Putamen (tissue), 1 donor: Measurements from ENCODE around the gene GRAP.

Source experiments
- DNase-seq: peaks from one replicate; pipeline ENCODE4 v3.0.0-alpha.2; 2016; ENCODE audit warnings: low spot score

The GRAP gene

DNA sequence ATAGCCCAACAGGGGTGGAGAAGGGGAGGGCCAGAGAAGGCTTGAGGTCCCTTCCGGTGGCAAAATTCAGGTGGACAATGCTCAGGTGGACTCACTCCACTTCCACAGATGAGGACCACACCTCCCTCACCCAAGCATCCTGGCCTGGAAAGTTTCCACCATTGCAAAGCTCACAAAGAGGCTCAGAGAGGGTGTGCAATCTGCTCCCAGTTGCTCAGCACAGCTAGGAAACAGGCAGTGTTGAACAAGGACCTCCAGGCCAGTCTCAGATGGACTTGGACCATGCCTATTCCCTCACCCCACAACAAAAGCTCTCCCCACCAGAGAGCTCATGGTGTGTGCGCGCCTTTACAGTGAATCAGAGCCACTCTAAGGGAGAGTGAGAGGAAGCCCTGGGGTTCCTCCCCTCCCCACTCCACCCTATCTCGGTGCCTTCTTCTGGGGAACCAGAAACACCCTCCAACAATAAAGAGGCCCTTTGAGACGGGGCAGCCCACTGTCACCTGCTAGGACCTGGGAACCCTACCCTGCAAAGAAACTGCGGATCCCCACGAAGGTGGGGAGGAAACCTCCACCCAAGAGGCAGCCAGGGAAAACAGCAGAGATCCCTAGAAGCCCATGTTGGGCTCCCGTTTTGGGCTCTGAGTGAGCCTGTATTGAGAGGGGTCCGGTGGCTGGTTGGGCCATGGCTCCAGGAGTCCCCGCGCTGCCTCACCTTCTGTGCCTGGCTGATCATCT, 43.8 kb downstream of the GRAP start:
- no peak for DNase-seq

DNA sequence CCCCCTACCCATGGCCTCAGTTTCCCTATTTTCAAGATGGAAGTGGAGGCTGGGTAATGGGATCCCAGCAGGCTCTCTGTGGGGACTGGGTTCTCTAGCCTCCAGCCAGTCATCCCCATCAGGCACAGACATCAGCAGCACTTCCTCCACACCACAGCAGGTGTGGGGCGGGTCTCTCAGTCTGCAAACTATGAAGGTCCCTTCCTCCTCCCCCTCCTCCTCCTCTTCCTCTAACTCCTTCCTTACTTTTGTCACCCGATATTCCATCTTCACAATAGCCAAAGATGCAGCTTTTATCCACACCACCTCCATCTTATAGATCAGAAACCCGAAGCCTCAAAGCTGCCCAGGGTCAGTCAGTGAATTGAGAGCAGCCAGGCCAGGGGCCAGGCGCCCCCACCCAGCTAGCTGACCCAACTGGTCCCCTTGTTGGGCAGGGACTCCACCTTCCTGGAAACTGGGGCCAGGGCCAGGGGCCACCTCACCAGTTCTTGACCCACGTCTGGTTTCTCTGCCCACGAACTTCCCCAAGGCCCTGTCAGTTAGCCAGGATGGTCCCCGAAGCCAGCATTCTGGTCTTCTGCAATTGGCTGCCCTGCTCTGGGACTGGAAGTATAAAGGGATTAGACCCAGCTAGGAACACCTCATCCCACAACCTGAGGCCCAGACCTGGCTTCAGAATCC, 44.7 kb downstream of the GRAP start:
- no peak for DNase-seq

DNA sequence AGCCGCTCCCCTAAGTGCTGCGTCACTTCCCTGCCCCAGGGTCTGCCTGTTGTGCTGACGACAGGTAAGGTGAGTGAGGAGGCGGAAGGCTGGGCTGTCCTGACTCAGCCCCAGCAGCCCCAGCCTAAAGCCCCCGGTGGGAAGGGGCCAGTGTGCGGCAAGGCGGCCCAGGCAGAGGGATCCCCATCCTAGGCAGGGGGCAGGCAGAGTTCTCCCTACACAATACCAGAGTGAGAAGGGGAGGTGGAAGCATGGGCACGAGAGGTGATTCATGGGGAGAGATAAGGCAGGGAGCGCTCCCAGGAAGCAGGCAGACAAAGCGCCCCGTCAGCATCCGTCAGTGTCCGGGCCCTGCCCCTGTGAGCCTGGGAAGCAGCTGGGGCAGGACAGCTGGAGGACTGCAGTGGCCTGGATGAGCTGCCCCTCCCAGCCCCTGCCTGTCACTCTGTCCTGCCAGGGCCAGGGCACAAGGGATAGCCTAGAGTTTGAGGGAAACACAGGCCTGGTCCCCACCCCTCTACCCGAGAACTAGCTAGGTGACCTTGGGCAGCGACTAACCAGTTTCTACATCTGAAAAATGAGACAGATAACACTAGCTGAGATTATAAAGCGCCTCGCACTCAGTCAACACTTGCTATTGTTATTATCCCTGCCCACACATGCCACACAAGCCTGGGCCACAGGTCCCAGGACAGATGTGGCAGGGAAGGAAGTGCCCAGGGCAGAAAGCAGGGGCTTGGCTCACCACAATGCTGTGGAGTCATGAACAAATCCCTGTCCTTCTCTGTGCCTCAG, 46.0 kb downstream of the GRAP start:
- no peak for DNase-seq

DNA sequence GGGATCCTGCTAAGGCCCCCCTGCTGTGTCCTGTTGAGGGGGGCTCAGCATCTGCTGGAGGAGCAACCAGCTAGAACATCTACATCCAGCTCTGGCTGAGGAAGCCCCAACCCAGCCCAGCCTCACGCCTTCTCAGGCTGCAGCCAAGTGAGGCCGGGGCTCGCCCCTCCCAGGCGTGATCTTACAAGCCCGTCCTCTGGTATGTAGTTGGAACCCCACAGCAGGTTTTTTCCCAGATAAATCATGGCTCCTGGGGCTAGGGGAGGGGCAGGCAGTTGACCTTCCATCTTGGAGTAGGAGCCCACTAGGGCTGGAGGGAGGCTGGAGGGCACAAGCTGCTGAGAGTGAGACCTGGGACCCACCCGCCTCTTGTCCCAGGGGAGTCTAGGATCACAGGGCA, 46.8 kb downstream of the GRAP start:
- no peak for DNase-seq

DNA sequence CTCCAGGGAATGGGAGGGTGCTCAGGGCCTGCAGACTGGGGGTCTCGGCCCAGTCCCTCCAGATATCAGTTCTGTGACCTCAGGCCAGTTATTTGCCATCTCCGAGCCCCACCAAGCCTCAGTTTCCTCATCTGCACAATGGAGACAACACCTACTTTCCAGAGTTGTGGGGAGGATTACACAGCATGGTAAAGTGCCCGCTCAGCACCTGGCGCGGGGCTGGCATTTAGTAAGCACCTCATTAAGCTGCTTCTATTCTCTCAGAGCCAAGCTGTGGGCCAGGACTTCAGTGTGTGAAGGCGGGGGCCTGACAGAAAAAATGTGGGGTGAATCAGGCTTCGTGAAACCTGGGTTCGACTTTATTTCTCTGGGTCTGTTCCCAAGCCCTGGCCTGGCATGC, 47.4 kb downstream of the GRAP start:
- DNase-seq = no peak

DNA sequence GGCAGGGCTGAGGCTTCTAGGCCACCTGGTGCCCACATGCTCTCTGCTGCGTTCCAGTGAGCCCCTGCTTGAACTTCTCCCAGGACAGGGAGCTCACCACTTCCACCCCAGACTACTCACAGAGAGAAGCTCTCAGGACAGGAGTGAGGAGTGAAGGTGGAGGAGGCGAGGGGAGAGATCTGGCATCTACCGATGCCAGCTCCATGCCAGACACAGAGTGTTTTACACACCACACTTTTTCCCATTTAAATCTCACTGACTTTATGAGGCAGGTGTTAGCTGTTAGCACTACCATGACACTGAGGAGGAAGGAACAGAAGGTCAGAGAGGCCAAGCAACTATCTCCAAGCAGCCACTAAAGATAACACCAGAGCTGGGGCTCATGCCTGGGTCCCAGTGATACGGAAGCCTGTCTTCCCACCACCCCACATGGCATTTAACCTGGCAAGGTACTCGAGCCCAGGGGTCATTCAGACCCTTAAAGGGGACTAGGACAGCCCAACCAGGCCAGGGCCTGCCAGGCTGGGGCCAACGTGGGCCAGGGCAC, 49.0 kb downstream of the GRAP start:
- no peak for DNase-seq

DNA sequence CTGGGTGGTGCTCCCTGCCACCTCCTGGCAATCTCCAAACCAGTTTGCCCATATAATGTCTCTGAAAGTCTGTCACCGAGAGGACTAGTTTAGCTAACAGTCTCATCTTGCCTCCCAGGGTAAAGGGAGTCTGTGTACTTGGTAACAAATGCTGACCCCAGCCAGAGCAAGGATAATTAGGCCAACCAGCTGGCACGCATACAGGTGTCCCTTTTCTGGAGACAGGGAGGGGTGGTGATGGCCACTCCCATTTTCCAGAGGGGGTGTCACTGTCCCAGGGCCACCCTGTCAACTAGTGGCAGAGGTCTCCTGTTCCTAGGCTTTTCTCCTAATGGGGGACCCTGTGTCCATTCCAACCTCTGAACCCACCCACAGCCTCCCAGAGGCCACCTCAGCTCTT, 50.3 kb downstream of the GRAP start:
- no peak for DNase-seq

DNA sequence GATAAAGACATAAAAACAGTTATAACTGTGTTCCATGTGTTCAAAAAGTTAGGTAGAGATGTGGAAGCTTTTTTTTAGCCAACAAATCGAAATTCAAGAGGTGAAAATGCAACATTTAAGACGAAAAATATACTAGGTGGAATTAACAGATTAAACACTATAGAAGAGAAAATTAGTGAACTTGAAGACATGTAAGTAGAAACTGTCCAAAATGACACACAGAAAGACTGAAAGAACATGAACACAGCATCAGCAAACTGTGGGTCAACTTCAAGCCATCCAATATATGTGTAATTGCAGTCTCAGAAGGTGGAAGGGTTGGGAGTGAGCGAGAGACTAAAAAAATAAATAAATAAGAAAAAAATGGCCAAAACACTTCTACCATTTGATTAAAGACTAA, 51.5 kb downstream of the GRAP start:
- DNase-seq = no peak

DNA sequence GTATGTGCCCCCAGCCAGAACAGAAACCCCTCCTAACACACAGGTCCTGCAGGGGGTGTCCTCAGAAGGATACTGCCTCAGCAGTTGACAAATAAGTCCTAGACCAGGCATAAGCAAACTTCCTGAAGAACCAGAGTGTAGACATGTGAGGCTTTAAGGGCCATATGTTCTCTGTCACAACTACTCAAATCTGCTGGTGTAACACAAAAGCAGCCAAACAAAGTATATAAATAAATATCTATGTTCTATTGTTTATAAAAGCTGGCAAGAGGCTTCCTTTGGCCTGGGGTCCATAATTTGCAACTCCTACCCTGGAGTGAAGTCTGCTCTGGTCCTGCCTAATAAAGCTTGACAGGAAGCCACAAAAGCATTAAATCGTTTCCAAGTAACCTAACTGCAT, 52.1 kb downstream of the GRAP start:
- no peak for DNase-seq

DNA sequence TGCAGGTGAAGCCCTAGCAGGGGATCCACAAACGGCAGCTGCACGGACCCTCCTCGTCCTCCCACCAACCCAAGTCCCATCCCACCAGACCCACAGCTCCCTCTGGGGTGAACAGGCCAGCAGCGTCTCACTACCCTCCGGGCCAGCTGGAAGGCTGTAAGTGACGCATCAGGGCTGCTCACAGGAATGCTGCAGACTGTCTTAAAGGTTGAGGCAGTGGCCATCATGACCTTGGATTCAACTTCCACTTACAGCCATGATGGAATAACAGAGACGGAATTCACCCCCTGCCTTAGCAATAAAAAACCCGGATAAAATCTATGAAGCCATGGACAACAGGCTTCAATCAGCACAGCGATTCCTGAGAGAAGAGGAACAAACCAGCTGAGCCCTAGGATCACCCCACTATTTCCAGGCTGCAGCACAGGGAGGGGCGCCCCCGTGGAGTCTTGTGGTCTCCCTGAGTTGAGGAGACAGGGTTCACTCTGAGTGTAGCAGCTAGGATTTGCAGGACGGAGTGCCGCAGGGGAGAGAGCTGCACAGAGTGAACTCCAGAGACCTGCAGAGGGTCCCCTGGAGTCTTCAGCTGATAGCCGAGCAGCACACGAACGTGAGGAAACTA, 52.7 kb downstream of the GRAP start:
- no peak for DNase-seq

DNA sequence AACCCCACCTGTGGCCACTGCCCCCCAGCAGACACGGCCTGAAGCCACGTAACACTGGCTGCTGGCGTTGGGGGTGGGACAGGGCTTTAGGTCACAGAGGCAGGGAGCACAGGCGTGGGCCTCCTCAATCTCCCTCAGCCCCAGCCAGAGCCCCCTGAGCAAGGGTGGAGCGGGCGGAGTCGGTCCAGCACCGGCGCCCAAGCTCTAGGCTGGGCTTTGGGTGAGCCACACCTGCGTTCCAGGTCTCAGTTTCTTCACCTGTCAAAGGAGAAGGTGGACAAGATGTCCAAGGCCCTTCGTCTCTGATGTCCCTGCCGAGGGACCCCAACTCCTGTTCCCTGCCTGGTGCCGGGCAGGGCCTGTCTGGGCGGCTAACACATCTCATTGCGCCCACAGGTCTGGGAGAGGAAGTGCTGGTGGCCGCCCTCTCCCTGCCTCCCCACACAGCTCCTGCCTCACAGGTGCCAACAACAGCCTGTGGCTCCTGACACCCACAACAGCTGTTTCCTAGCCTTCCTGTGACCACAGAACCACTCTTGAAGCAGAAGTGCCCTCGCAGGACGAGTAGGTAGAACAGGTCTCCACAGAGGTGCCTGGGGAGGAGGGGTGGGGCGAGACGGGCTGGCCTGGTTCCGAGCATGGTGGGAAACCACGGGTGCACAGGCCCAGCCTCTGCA, 54.2 kb downstream of the GRAP start:
- no peak for DNase-seq

DNA sequence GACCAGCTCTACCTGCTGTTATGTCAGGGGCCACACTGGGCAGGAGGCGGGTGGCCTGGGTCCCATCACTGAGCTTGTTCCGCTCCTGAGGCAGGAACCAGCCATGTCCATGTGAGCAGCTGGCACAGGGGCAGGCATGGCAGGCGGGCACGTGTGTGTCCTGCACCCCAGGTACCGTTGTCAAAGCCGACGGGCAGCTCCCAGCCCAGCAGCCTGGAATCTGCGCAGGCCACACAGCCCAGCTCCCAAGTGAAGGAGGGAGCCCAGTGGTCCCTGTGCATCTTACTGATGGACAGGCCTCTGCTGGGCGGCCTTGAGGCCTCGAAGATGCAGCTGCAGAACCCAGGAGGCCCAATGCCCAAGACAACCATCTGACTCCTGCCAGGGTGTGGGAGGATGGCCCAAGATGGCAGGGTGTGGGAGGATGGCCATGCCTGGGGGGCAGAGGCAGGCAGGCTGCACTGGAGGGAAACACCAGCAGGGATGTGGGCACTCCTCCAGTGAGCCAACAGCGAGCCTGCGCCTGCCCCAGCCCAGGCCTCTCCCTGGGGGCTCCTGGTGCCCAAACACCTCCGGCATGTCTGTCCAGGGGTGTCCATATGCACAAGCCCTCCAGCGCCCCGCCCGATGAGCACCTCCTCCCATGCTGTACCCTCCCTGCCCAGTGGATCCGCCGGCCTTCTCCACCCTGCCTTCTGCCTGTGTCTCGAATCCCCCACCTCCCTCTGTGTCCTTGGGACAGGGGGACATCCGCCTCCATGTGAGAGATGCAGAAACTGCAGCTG, 55.0 kb downstream of the GRAP start:
- DNase-seq = no peak

DNA sequence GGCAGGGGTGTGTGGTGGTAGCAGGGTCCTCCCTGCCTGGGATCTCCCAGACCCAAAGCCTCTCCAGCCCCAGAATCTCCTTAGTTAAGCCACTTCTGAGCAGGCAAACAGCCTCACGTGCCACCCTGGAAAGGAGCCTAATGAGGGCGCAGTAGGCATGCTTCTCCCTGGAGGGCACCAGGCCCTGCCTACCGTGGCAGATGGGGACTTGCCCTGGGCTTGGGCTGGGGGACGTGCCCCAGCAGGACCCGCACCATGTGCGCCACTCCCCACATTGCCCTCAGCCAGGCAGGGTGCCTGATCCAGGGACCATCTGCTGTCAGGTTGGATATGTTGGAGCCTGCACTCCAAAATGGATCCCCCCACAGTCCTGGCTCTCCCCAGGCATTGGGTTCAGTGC, 56.4 kb downstream of the GRAP start:
- DNase-seq = no peak

DNA sequence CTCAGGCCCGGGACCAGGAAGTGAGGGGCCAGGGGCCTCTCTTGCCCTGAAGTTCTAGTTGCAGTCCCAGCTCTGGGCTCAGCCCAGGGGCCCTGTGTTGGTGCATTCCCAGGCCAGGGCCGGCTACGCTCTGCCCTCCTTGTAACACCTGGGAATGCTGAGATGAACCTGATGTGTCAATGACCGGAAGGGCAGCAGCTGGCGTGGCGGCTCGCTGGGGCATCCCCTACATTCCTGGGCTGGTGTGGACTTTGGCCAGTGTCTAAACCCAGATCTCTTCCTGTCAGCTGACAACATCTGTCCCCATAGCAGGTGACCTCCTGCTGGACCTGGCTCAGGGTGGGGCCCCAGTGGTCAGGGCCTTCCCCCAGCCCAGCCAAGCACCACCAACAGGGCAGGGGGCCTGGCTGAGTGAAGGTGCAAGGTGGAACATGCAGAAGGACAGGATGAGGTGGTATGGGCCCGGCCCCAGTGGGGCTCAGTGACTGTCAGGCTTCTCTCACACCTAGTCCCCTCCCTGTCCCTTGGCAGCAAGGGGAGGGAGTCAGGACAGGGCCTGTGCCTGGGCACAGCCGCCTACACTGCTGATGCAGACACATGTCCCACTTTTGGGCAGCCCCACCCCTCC, 58.1 kb downstream of the GRAP start:
- no peak for DNase-seq

DNA sequence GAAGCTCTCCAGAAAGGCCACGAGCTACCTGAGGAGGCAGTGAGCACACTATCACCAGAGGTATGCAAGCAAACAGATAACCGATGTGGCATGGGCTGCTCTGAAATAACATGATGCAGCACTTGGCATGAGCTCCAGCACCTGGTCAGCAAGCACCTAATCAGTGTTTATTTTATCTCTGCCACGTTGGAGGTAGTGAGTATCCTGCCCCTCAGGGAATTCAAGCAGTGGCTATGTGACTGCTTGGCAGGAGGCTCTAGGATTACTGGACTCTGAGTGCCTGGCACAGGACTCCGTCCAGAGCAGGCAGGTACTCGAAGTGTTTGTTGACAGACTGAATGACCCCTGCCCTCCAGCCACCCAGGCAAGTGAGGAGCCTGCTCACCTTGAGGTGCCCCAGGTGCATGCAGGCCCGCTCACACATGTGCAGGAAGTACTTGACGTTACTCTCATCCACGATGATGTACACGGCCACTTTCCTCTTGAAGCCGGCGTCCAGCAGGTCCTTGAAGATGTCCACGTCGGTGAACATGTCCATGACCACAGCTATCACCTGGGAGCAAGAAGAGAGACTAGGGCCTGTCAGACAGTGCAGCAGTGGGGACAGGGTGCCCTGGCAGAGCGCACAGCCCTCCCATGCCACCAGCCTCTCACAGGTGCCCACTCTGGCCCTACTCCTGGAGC, 58.8 kb downstream of the GRAP start:
- no peak for DNase-seq

DNA sequence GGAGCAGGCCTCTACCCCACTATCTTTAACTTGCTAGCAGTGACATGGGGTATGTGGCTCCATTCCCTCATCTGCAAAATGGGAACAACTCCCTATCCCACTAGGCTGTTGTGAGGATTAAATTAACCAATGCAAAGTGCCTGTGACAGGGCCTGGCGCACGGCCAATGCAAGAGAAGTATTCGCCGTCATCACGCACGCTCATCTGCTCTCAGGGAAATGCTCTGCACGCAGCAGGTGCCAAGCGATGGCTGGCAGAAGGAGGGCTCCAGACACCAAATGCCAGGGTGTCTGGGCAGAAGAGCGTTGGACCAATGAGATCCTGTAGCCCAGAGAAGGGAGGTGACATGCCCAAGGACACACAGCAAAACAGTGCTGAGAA, 59.5 kb downstream of the GRAP start:
- DNase-seq = no peak

DNA sequence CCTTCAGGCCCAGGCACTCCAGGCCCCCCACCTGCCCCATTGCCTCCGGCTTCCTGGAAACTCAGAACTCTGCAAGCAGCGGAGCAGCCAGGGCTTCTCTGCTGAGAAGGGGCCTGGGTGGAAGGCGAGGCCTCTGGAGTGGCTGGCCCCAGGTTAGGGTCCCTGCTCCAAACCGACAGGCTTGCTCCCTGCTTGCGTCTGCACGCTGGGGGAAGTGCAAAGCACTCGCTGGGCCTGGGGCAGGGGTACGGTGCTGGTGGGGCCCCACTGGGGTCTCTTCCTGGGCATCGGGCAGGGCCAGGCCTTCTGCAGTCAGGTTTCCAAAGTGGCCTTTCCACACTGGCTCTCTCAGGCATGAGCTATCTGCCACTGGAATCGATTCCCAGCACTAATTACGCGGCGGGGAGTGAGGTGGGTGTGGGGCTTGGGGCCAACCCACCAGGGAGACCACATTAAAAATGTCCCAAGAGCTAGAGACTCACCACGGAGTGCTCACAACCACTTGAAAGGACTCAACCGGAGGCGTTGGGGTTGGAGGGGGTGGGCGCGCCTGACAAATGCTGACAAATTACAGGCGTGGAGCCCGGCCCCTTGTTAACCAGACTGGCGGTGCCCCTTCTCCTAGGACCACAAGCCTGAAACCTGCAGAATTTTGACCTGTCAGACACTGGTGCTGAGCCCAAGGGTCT, 60.1 kb downstream of the GRAP start:
- no peak for DNase-seq

DNA sequence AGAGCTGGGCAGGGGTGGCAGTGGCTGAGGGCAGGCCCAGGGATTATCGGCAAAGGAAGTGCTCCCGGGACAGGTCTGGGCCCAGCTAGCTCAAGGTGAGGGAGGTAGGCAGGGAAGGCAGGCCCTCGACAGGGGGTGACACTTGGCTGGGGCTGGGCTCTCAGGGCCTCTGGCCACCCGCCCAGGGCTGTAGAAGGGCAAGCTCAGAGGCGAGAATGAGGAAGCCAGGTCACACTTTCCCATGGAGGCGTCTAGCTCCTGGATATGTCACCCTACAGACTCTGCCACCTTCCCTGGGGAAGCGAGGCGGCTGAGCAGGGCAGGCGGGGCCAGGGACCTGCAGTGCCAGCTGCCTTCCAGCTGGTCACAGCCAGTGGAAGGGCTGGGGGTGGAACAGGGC, 61.3 kb downstream of the GRAP start:
- no peak for DNase-seq
